Ovary (tissue), 3 donors: ENCODE data around the gene TAPT1.

Experiments used
- CTCF ChIP-seq, 3 donors: fragments of 450-650 bp in 2 of 3; fragments of 200-600 bp in 1 of 3; IDR thresholded peaks; one replicate each; pipeline versions ENCODE4 v1.5.1 to v1.8.0; 2016 to 2022; ENCODE audit warnings: antibody characterized with exemption in 3 of 3, mild to moderate bottlenecking in 1 of 3
- POLR2A ChIP-seq: fragments of 450-650 bp; IDR thresholded peaks from one replicate; pipeline ENCODE4 v1.6.1; 2017; ENCODE audit warnings: antibody characterized with exemption, mild to moderate bottlenecking, moderate library complexity
- donor health status: DM: no; HTN: no; CAD: no.

GRCh38 chr4:16122784-16123183 is 103.5 kb downstream of the TAPT1 start:
- TF ChIP-seq CTCF (IDR thresholded peaks at IDR 0.05) (no peak), POLR2A (no peak)
